ENCODE measurements around the gene ANTXR2.

ANTXR2 gene

DNA sequence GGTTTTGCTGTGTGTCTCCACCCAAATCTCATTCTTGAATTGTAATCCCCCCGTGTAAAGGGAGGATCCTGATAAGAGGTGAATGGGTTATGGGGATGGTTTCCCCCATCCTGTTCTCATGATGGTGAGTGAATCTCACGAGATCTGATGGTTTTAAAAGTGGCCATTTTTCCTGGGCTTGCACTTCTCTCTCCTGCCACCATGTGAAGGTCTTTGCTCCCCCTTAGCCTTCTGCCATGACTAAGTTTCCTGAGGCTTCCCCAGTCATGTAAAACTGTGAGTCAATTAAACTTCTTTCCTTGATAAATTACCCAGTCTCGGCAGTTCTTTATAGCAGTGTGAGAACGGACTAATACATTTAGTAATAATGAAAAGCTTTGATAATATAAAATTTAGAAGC is 46.9 kb downstream of the ANTXR2 start:
- no peak overlapping the region for H3K4me3 ChIP-seq
- TF ChIP-seq, protein P1, sequence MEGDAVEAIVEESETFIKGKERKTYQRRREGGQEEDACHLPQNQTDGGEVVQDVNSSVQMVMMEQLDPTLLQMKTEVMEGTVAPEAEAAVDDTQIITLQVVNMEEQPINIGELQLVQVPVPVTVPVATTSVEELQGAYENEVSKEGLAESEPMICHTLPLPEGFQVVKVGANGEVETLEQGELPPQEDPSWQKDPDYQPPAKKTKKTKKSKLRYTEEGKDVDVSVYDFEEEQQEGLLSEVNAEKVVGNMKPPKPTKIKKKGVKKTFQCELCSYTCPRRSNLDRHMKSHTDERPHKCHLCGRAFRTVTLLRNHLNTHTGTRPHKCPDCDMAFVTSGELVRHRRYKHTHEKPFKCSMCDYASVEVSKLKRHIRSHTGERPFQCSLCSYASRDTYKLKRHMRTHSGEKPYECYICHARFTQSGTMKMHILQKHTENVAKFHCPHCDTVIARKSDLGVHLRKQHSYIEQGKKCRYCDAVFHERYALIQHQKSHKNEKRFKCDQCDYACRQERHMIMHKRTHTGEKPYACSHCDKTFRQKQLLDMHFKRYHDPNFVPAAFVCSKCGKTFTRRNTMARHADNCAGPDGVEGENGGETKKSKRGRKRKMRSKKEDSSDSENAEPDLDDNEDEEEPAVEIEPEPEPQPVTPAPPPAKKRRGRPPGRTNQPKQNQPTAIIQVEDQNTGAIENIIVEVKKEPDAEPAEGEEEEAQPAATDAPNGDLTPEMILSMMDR (IDR thresholded peaks at IDR 0.05) = no peak
- no peak overlapping the region for H3K27ac ChIP-seq
- DNase-seq (ENCODE audit: low spot score) = no peak

DNA sequence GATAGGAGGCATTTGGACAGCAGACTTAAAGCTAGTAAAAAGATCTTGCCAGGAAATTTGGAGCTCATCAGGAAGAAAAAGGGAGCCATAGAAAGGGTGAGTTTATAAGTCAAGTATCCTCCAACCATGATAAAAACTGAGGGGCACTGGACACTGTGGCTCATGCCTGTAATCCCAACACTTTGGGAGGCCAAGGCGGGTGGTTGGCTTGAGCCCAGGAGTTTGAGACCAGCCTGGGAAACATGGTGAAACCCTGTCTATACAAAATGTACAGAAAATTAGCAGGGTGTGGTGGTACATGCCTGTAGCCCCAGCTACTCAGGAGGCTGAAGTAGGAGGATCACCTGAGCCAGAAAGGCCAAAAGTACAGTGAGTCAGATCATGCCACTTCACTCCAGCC is 48.7 kb downstream of the ANTXR2 start:
- Histone ChIP-seq H3K4me3 (no peak overlapping the region), H3K27ac (no peak overlapping the region)
- DNase-seq (ENCODE audit: low spot score) = no peak
- TF ChIP-seq, protein P1 (IDR thresholded peaks at IDR 0.05) = no peak

DNA sequence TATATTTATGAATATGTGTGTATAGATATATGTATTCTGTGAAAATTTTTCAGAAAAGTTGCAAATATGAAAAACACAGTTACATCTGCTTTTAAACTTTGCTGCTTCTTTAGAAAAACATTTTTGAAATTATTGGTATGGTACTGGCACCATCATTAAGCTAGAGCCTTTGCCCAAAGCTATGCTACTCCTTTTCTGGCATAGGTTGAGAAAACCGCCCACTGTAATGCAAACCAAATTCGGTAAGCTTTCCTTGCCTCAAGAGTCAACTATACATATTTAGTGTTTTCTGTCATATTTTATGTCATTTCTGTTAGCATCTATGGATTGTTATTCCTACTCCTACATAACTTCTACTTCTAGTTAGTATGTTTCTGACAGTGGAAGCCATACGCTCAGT is 50.7 kb downstream of the ANTXR2 start:
- Histone ChIP-seq H3K27ac (no peak overlapping the region), H3K4me3 (no peak overlapping the region)
- no peak for DNase-seq (ENCODE audit: low spot score)
- TF ChIP-seq, protein P1 (IDR thresholded peaks at IDR 0.05) = no peak

DNA sequence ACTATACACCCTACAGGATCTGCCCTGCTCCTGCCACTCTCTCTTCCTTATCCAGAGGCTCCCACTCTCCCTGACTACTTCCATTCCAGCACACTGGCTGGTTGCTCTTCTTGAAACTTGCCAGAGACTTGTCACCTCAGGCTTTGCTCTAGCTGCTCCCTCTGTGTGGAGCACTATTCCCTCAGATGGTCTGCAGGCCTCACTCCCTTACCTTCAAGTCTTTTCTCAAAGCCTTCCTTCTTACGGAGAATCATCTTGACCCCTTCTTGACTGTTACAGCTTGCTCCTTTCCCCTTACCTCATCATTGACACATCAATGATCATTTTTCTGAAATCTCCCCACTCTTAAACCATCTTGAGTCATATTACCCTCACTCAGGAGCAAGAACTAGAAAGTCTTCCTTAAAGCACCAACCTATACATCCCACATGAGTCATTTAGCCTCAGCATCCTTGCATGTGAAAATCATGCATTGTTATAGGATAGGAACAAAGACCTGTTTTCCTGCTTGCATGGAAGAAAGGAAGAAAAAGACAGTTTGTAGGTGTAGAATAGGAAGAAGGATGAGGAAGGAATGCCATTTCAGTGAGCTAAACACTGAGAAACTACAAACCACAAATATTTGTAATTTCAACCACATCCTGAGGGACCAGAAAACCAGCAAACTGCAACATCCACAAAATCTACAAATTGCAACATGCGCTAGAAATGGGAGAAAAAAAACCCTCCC is 55.7 kb downstream of the ANTXR2 start:
- no peak for DNase-seq (ENCODE audit: low spot score)
- H3K4me3 ChIP-seq = no peak overlapping the region
- H3K27ac ChIP-seq = no peak overlapping the region
- TF ChIP-seq, protein P1 (IDR thresholded peaks at IDR 0.05) = no peak

DNA sequence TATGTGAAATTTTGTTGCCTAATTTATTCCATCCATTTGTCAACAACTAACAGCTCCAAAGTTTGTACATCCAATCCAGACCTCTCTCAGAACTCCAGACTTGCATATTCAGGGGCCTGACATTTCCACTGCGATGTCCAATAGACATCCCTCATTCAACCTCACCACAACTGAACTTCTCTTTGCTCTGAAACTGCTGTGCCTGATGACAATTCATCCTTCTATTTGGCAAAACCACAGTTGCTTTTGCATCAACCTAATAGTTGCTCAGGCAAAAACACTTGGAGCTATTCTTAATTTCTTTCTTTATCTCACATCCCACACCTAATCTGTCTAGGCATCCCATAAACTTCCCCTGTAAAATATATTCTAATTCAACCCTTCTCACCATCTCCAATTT is 56.5 kb downstream of the ANTXR2 start:
- no peak overlapping the region for H3K4me3 ChIP-seq
- H3K27ac ChIP-seq = no peak overlapping the region
- TF ChIP-seq, protein P1 (IDR thresholded peaks at IDR 0.05) = no peak
- DNase-seq (ENCODE audit: low spot score) = no peak

DNA sequence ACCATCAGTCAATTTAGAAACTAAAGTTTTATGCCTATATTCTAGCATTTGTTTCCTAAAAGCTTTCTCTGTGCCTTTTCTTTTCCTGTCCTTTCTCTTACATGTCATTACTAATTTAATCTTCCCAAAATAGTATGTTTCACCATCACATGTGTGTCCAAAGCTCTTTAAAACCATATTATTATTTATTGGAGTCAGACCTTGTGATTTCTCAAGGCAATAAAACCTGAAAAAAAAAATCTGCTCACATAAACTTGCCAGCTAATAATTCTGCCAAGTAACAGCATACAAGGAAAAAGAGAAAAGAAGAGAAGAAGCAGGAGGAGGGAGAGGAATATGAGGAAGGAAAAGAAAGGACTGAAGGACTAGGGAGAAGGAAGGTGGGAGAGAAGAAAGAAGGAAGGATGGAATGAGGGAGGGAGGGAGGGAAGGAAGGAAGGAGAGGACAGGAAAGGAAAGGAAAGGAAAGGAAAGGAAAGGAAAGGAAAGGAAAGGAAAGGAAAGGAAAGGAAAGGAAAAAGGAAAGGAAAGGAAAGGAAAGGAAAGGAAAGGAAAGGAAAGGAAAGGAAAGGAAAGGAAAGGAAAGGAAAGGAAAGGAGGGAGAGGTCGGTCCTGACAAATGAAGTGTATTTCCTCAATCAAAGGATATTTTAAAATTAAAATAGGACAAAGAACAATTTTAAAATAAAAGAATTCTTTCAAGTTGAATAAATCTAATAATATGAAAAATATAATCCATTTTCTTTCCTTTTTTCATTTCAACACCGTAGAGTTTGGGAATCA is 57.4 kb downstream of the ANTXR2 start:
- Histone ChIP-seq H3K27ac (no peak overlapping the region), H3K4me3 (no peak overlapping the region)
- DNase-seq (ENCODE audit: low spot score) = no peak
- TF ChIP-seq, protein P1 (IDR thresholded peaks at IDR 0.05) = no peak

DNA sequence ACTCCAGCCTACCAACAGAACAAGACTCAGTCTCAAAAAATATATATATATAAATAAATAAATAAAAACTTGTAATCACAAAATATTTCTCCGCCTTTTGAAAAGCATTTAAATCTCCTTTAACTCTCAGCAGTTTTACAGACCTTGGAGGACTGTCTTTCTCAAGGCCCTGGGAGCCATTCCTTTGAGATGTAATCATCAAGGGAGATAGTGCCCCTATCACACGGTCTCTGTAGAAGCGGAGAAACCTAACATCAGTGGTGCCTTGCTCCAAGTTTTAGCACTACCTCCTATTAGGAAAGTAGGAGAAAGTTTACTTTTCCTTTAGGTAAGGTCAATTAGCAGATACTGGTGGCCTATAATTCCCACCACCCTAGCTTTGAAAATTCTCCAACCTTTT is 58.5 kb downstream of the ANTXR2 start:
- no peak for DNase-seq (ENCODE audit: low spot score)
- H3K4me3 ChIP-seq = no peak overlapping the region
- TF ChIP-seq, protein P1 (IDR thresholded peaks at IDR 0.05) = no peak
- H3K27ac ChIP-seq = no peak overlapping the region

Data from coronary artery (tissue), 2 donors.